GM12878 (cell line): Measurements from ENCODE around the gene LYRM4.

Experiments
- CTCF ChIP-seq, 3 experiments: IDR thresholded peaks in 2 of 3; conservative IDR thresholded peaks in 1 of 3; 2 replicates each; pipeline ENCODE4 v1.5.1; 2011; ENCODE audit warnings: low read depth in 3 of 3, low read length in 3 of 3, mild to moderate bottlenecking in 3 of 3, control low read depth in 2 of 3, moderate library complexity in 2 of 3, inconsistent platforms in 1 of 3, mixed read lengths in 1 of 3; ENCODE audit not compliant: control insufficient read depth in 2 of 3, insufficient read depth in 1 of 3; ENCODE audit errors: extremely low read depth in 1 of 3
- ELK1 ChIP-seq: IDR thresholded peaks from 2 replicates; pipeline ENCODE4 v1.6.1; 2012; ENCODE audit warnings: low read depth, low read length, improper control_type of control experiment
- SMARCA5 ChIP-seq: fragments of 450-650 bp; IDR thresholded peaks from 2 replicates; pipeline ENCODE4 v1.6.1; 2017; ENCODE audit warnings: mild to moderate bottlenecking
- ZNF24 ChIP-seq: fragments of 450-650 bp; IDR thresholded peaks from 2 replicates; pipeline ENCODE4 v1.6.1; 2017; ENCODE audit warnings: antibody characterized with exemption, mild to moderate bottlenecking

GRCh38 chr6:5063617-5064016, 197.1 kb downstream of the LYRM4 start:
- TF ChIP-seq SMARCA5 (no peak), ZNF24 (no peak), ELK1 (no peak), CTCF (IDR thresholded peaks at IDR 0.05 in 2 of 3, conservative IDR thresholded peaks at IDR 0.05 in 1 of 3; ENCODE audit: control insufficient read depth in 2 of 3, extremely low read depth in 1 of 3, insufficient read depth in 1 of 3, low read depth in 3 of 3, low read length in 3 of 3) (no peak)
